HepG2 (cell line): ENCODE measurements around the gene SLC16A14. TPM values are rescaled to one million over a fixed set of nuclear protein-coding genes. Genes with fewer than 3 reads are reported as not detected.

Experiments
- ATAC-seq: fragments of 200-7000 bp; cut with Tn5 transposase; 3 replicates; pipeline ENCODE4 v1.9.1; 2020; ENCODE audit warnings: mild to moderate bottlenecking, moderate library complexity
- Bru-seq: library from RNA; stranded (reverse); fragments of 400-500 nt; gene quantifications from one replicate; lab custom pipeline; 2021; lab: Mats Ljungman, UMichigan
- BruChase-seq, 2 experiments: library from RNA; stranded (reverse); fragments of 400-500 nt; gene quantifications; one replicate each; lab custom pipeline; 2021; lab: Mats Ljungman, UMichigan
- BruUV-seq: library from RNA; stranded (reverse); fragments of 400-500 nt; replicated peaks from 2 replicates; lab custom pipeline; 2021; lab: Mats Ljungman, UMichigan
- CTCF ChIA-PET: fragments of 300-600 bp; formaldehyde crosslinking; extraction: SDS; loops from one replicate; lab custom pipeline; 2021; ENCODE audit warnings: low total read pairs, inconsistent platforms, low intra/inter-chr PET ratio; lab: Yijun Ruan, JAX
- POLR2A ChIA-PET: fragments of 350-600 bp; sonication (Branson Sonifier 250); formaldehyde crosslinking; loops from one replicate; lab custom pipeline; 2020; ENCODE audit warnings: antibody characterized with exemption, inconsistent platforms; lab: Yijun Ruan, JAX
- DNase-seq: peaks from one replicate; pipeline ENCODE4 v3.0.0-alpha.2; 2015; ENCODE audit warnings: low spot score
- FAIRE-seq: peaks from 3 replicates; lab custom pipeline; 2011; peaks lifted over from hg19 to GRCh38; lab: Jason Lieb, UNC
- H2AFZ ChIP-seq: one replicate; pipeline ENCODE4 v1.6.1; 2011; ENCODE audit warnings: low read length, inconsistent platforms
- H3K27ac ChIP-seq: fragments of 300-600 bp; 3 replicates; pipeline ENCODE4 v1.8.0; 2011; ENCODE audit warnings: mixed run types, mild to moderate bottlenecking, mixed read lengths, low read length, inconsistent platforms; ENCODE audit not compliant: insufficient read depth; ENCODE audit errors: extremely low read length
- H3K27me3 ChIP-seq, 2 experiments: fragments of 200-600 bp in 1 of 2; 2 replicates in 1 of 2; 3 replicates in 1 of 2; pipeline versions ENCODE4 v1.6.0 to v1.8.0; 2011; ENCODE audit warnings: low read length in 2 of 2, mild to moderate bottlenecking in 2 of 2, moderate library complexity in 2 of 2, inconsistent platforms in 1 of 2; ENCODE audit not compliant: insufficient read depth in 2 of 2, control insufficient read depth in 1 of 2
- H3K36me3 ChIP-seq, 2 experiments: fragments of 200-600 bp in 1 of 2; replicated peaks in 1 of 2; 2 replicates in 1 of 2; 3 replicates in 1 of 2; pipeline versions ENCODE4 v1.5.1 to v1.8.0; 2011; ENCODE audit warnings: low read length in 2 of 2, inconsistent platforms in 1 of 2; ENCODE audit not compliant: insufficient read depth in 2 of 2, control insufficient read depth in 1 of 2
- H3K4me1 ChIP-seq: 2 replicates; pipeline ENCODE4 v1.5.1; 2012; ENCODE audit warnings: low read length, inconsistent platforms; ENCODE audit not compliant: insufficient read depth
- H3K4me2 ChIP-seq: 2 replicates; pipeline ENCODE4 v1.6.0; 2011; ENCODE audit warnings: low read depth, low read length, inconsistent platforms
- H3K4me3 ChIP-seq, 3 experiments: fragments of 200-600 bp in 1 of 3; sonication (generic), shearing (Covaris generic) in 1 of 3; replicated peaks in 1 of 3; 2 replicates each; pipeline ENCODE4 v1.5.1; 2011 to 2016; ENCODE audit warnings: low read length in 3 of 3, inconsistent platforms in 2 of 3, low read depth in 2 of 3, mild to moderate bottlenecking in 2 of 3, control low read depth in 1 of 3, mixed read lengths in 1 of 3; ENCODE audit not compliant: insufficient read depth in 1 of 3
- H3K79me2 ChIP-seq: one replicate; pipeline ENCODE4 v1.6.1; 2011; ENCODE audit warnings: low read length, inconsistent platforms; ENCODE audit not compliant: insufficient read depth
- H3K9ac ChIP-seq: 2 replicates; pipeline ENCODE4 v1.6.0; 2011; ENCODE audit warnings: mild to moderate bottlenecking, low read depth, low read length, inconsistent platforms; ENCODE audit not compliant: insufficient read depth
- H3K9me3 ChIP-seq: 2 replicates; pipeline ENCODE4 v1.5.1; 2012; ENCODE audit warnings: mild to moderate bottlenecking, low read length
- H4K20me1 ChIP-seq: 2 replicates; pipeline ENCODE4 v1.6.0; 2011; ENCODE audit warnings: inconsistent platforms, mild to moderate bottlenecking, low read length, moderate library complexity; ENCODE audit not compliant: insufficient read depth
- UBTF ChIP-seq: sonication (generic); formaldehyde crosslinking; IDR thresholded peaks from 2 replicates; pipeline ENCODE4 v1.4.0; 2020; ENCODE audit warnings: mild to moderate bottlenecking, missing genetic modification reagents
- ZNF20 ChIP-seq: sonication (generic); formaldehyde crosslinking; IDR thresholded peaks from 2 replicates; pipeline ENCODE4 v1.4.0; 2020; ENCODE audit warnings: mild to moderate bottlenecking, moderate library complexity, missing genetic modification reagents
- ZXDC ChIP-seq: sonication (generic); formaldehyde crosslinking; IDR thresholded peaks from 2 replicates; pipeline ENCODE4 v1.5.0; 2020; ENCODE audit warnings: mild to moderate bottlenecking, missing genetic modification reagents
- WGBS: methylation state at CpG from one replicate; pipeline ENCODE4 v1.1.6; 2017; ENCODE audit warnings: low lambda C conversion rate; 5-methylcytosine and 5-hydroxymethylcytosine counted together
- in situ Hi-C: cut with HindIII; loops from 2 replicates; pipeline ENCODE4 v1.10.0; 2017; ENCODE audit warnings: low pct_unique_long_range_greater_than_20kb; ENCODE audit not compliant: extremely low pct_ligation_motif_present
- intact Hi-C: fragments of 100-400 bp; cut with micrococcal nuclease; formaldehyde crosslinking; loops from one replicate; pipeline ENCODE4 v1.10.0; 2022; ENCODE audit not compliant: unreplicated experiment
- long read RNA-seq, 2 experiments: library from RNA in 1 of 2; library from polyadenylated mRNA in 1 of 2; stranded (forward) in 1 of 2; unstranded in 1 of 2; transcript quantifications; one replicate each; pipeline ENCODE4 v2.0.0, GENCODE V29; 2019 to 2022
- polyA minus RNA-seq, 3 experiments: library from RNA; depleted of rRNA, polyadenylated mRNA; stranded (reverse); fragments of >200 nt; gene quantifications; 2 replicates each; pipeline ENCODE4 v1.2.3, GENCODE V29; 2011; ENCODE audit warnings: low replicate concordance in 1 of 3
- polyA plus RNA-seq, 8 experiments: library from polyadenylated mRNA; depleted of rRNA in 3 of 8; stranded (reverse) in 7 of 8; unstranded in 1 of 8; fragments of >200 nt; fragmentation: Illumina TruSeq in 4 of 8; extraction: Trizol in 4 of 8; gene quantifications; 2 replicates each; pipeline versions ENCODE4 v1.2.1 to v1.2.3, GENCODE V29; 2011 to 2016; ENCODE audit warnings: low read depth in 4 of 8, missing spikeins in 1 of 8, mixed read lengths in 1 of 8; ENCODE audit not compliant: insufficient read depth in 1 of 8
- total RNA-seq, 5 experiments: library from RNA; depleted of rRNA; stranded (reverse); fragments of >200 nt; fragmentation: Illumina TruSeq; extraction: Trizol; gene quantifications; 2 replicates each; pipeline ENCODE4 v1.2.3, GENCODE V29; 2016; ENCODE audit warnings: low read depth in 1 of 5
- TF ChIP-seq, protein P1 (sequence below): sonication (generic); formaldehyde crosslinking; IDR thresholded peaks from 2 replicates; pipeline ENCODE4 v1.4.0; 2020; ENCODE audit warnings: missing genetic modification reagents
- TF ChIP-seq, protein P2 (sequence below): sonication (generic); formaldehyde crosslinking; IDR thresholded peaks from 2 replicates; pipeline ENCODE4 v1.4.0; 2020; ENCODE audit warnings: missing genetic modification reagents, mild to moderate bottlenecking, borderline replicate concordance

The SLC16A14 gene
- total RNA-seq (2016; rRNA removed; fragmentation: Illumina TruSeq; extraction: Trizol) (not detected in 2 replicates), polyA plus RNA-seq (2011; rRNA removed) (0.04 and 0.05 TPM in 2 replicates), polyA minus RNA-seq (2011; rRNA and poly(A)+ RNA removed; ENCODE audit: low replicate concordance) (1.4 TPM in 1 of 2 replicates, not detected in the other), Bru-seq, nascent RNA (percentile 11 among the genes with signal in this experiment), BruChase-seq, experiment 1, labeled RNA remaining after a 6-hour chase (percentile 16 among the genes with signal in this experiment), BruChase-seq, experiment 2, labeled RNA remaining after a 2-hour chase (percentile 6 among the genes with signal in this experiment)
- not detected in 2 replicates for total RNA-seq (2016; cell fraction: cytosol; rRNA removed; fragmentation: Illumina TruSeq; extraction: Trizol; ENCODE audit: low read depth)
- not detected in 2 replicates for total RNA-seq (2016; cell fraction: insoluble cytoplasmic fraction; rRNA removed; fragmentation: Illumina TruSeq; extraction: Trizol)
- total RNA-seq (2016; cell fraction: membrane; rRNA removed; fragmentation: Illumina TruSeq; extraction: Trizol) = not detected in 2 replicates
- total RNA-seq (2016; cell fraction: nucleus; rRNA removed; fragmentation: Illumina TruSeq; extraction: Trizol) = not detected in 2 replicates
- polyA plus RNA-seq (2011; cell fraction: cytosol; rRNA removed) = not detected in 2 replicates
- polyA plus RNA-seq (2011; cell fraction: nucleus; rRNA removed) = not detected in 2 replicates
- not detected in 2 replicates for polyA plus RNA-seq (2012)
- not detected in 2 replicates for polyA plus RNA-seq (2016; cell fraction: cytosol; fragmentation: Illumina TruSeq; extraction: Trizol; ENCODE audit: low read depth)
- not detected in 2 replicates for polyA plus RNA-seq (2016; cell fraction: insoluble cytoplasmic fraction; fragmentation: Illumina TruSeq; extraction: Trizol; ENCODE audit: low read depth)
- not detected in 2 replicates for polyA plus RNA-seq (2016; cell fraction: membrane; fragmentation: Illumina TruSeq; extraction: Trizol; ENCODE audit: low read depth)
- polyA plus RNA-seq (2016; cell fraction: nucleus; fragmentation: Illumina TruSeq; extraction: Trizol; ENCODE audit: insufficient read depth, low read depth) = not detected in 2 replicates
- not detected in 2 replicates for polyA minus RNA-seq (2011; cell fraction: cytosol; rRNA and poly(A)+ RNA removed)
- polyA minus RNA-seq (2011; cell fraction: nucleus; rRNA and poly(A)+ RNA removed) = not detected in 2 replicates
- long read RNA-seq, experiment 1 = 0 reads
- long read RNA-seq, experiment 2 = 0 reads

GRCh38 chr2:230068651-230069055 is at the start of gene SLC16A14:
SLC16A14 (minus strand) TSS chr2:230068924; CDS start chr2:230059352, 9,572 bp downstream.
- CTCF ChIA-PET = no interaction called here
- Histone ChIP-seq H2AFZ (no peak within 1 kb of the TSS), H3K9ac (no peak within 1 kb of the TSS), H3K4me3 (peak within 1 kb of the TSS; percentile 9 to 61 (median 34); a peak in 5 of 6 replicates), H3K27ac (no peak within 1 kb of the TSS), H3K9me3 (no peaks in the 10 kb centered on the region), H3K27me3 (peaks cover 4 to 36% of the 10 kb centered on the region in 2 experiments), H3K4me1 (peaks cover 24% of the 10 kb centered on the region), H3K79me2 (no peaks in the 10 kb centered on the region), H4K20me1 (no peaks in the 10 kb centered on the region), H3K36me3 (no peaks in the 10 kb centered on the region), H3K4me2 (peak within 1 kb of the TSS; percentile 90)
- ATAC-seq = peak; percentile 11; the same call in 2 of the 3 replicates
- no peak for DNase-seq
- no peak for TF ChIP-seq ZNF20 (CRISPR knock-in tag)
- TF ChIP-seq, protein P1, sequence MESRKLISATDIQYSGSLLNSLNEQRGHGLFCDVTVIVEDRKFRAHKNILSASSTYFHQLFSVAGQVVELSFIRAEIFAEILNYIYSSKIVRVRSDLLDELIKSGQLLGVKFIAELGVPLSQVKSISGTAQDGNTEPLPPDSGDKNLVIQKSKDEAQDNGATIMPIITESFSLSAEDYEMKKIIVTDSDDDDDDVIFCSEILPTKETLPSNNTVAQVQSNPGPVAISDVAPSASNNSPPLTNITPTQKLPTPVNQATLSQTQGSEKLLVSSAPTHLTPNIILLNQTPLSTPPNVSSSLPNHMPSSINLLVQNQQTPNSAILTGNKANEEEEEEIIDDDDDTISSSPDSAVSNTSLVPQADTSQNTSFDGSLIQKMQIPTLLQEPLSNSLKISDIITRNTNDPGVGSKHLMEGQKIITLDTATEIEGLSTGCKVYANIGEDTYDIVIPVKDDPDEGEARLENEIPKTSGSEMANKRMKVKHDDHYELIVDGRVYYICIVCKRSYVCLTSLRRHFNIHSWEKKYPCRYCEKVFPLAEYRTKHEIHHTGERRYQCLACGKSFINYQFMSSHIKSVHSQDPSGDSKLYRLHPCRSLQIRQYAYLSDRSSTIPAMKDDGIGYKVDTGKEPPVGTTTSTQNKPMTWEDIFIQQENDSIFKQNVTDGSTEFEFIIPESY (CRISPR knock-in tag) = peak; percentile 94
- TF ChIP-seq ZXDC (CRISPR knock-in tag) = no peak
- TF ChIP-seq, protein P2, sequence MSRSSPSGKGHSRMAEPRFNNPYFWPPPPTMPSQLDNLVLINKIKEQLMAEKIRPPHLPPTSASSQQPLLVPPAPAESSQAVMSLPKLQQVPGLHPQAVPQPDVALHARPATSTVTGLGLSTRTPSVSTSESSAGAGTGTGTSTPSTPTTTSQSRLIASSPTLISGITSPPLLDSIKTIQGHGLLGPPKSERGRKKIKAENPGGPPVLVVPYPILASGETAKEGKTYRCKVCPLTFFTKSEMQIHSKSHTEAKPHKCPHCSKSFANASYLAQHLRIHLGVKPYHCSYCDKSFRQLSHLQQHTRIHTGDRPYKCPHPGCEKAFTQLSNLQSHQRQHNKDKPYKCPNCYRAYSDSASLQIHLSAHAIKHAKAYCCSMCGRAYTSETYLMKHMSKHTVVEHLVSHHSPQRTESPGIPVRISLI (CRISPR knock-in tag) = 0 out of 2 replicates have a peak, but pooled peaks have one; percentile 43
- 0 out of 2 replicates have a peak, but pooled peaks have one; percentile 3 for TF ChIP-seq UBTF
- FAIRE-seq = no peak
- intact Hi-C loops (no loop called here), in situ Hi-C loops (no loop called here)
- POLR2A ChIA-PET = no interaction called here
- WGBS = 78% methylated on average over 23 of the region's 24 CpGs
- BruUV-seq = no TSS peak
